Mucosa of descending colon (tissue), 3 donors: Measurements from ENCODE around the gene CYP2A6. TPM values are rescaled to one million over a fixed set of nuclear protein-coding genes. Genes with fewer than 3 reads are reported as not detected.
"Not testable (repeated sequence)": the region's sequence is repeated elsewhere in the genome, so short reads cannot be mapped to it uniquely, and the experiment has no call there.

Experiments
- ATAC-seq: fragments of 200-7000 bp; cut with Tn5 transposase; one replicate; pipeline ENCODE4 v1.9.1; 2020; ENCODE audit warnings: mild to moderate bottlenecking, moderate library complexity
- DNase-seq, 3 donors: peaks; one replicate each; pipeline ENCODE4 v3.0.0-alpha.2; 2020
- H3K36me3 ChIP-seq: fragments of 200-600 bp; one replicate; pipeline ENCODE4 v1.8.0; 2021; ENCODE audit warnings: low read depth, mild to moderate bottlenecking
- H3K4me1 ChIP-seq: fragments of 200-600 bp; one replicate; pipeline ENCODE4 v1.8.0; 2021; ENCODE audit warnings: low read depth, mild to moderate bottlenecking
- H3K4me3 ChIP-seq: fragments of 200-600 bp; one replicate; pipeline ENCODE4 v1.8.0; 2021; ENCODE audit warnings: mild to moderate bottlenecking
- H3K9me3 ChIP-seq: fragments of 200-600 bp; one replicate; pipeline ENCODE4 v1.8.0; 2021; ENCODE audit warnings: mild to moderate bottlenecking
- CTCF ChIP-seq: fragments of 200-600 bp; IDR thresholded peaks from one replicate; pipeline ENCODE4 v1.8.0; 2022; ENCODE audit warnings: antibody characterized with exemption, mild to moderate bottlenecking
- intact Hi-C, 2 donors: fragments of 100-400 bp; cut with DNase I in 1 of 2; cut with micrococcal nuclease in 1 of 2; formaldehyde crosslinking; loops; one replicate each; pipeline versions ENCODE4 v1.11.0 to v1.11.1; 2022; cut with DNase I, micrococcal nuclease
- total RNA-seq, 3 donors: library from RNA; stranded (reverse); fragmentation: NEBNext Ultra II Directional in 2 of 3; extraction: Animal tissue kit (Norgen Biotek cat#: 25700) in 2 of 3; gene quantifications; one replicate each; pipeline versions ENCODE4 v1.2.1 to v1.2.4, GENCODE V29; 2021 to 2023
- donor health status: DM: no; HTN: no; CAD: no; lungs with moderate emphysema.
- donor health status: DM: no; HTN: no; CAD: no.
- donor health status: DM: no; HTN: yes; CAD: no.

The CYP2A6 gene
- total RNA-seq, 3 donors from 2014 or later, result 0.61 TPM; not detected in 2

GRCh38 chr19:40836754-40837429, 13.4 kb downstream of the CYP2A6 start:
- intact Hi-C loops, result no loop called here
- ATAC-seq, result no peak
- no peak for TF ChIP-seq CTCF
- Histone ChIP-seq H3K36me3 (no peaks in the 10 kb centered on the region), H3K9me3 (no peaks in the 10 kb centered on the region), H3K4me1 (peaks cover 4% of the 10 kb centered on the region), H3K4me3 (no peak overlapping the region)
- DNase-seq, result no peak

- peak; percentile 21 for ATAC-seq
- H3K4me3 ChIP-seq, H3K9me3 ChIP-seq, H3K36me3 ChIP-seq, DNase-seq, intact Hi-C loops: not testable (repeated sequence)
- peaks cover 10% of the 10 kb centered on the region for H3K4me1 ChIP-seq
These were observed 16.3 kb downstream of the CYP2A6 start for GRCh38 chr19:40833728-40834533.

- H3K4me3 ChIP-seq, H3K36me3 ChIP-seq, H3K9me3 ChIP-seq, intact Hi-C loops, DNase-seq: not testable (repeated sequence)
- peak; percentile 5 for ATAC-seq
- H3K4me1 ChIP-seq, result peaks cover 10% of the 10 kb centered on the region
These were observed 17.8 kb downstream of the CYP2A6 start for GRCh38 chr19:40832431-40832790.

GRCh38 chr19:40831502-40832430, 18.5 kb downstream of the CYP2A6 start:
- Histone ChIP-seq H3K4me1 (peaks cover 10% of the 10 kb centered on the region), H3K9me3 (no peaks in the 10 kb centered on the region), H3K36me3 (no peaks in the 10 kb centered on the region), H3K4me3 (no peak overlapping the region)
- ATAC-seq (peak; percentile 91), DNase-seq (peak in 1 of 3 donors; percentile 72)
- no peak for TF ChIP-seq CTCF
- intact Hi-C loops, result no loop called here

GRCh38 chr19:40830741-40831140, 19.5 kb downstream of the CYP2A6 start:
- H3K9me3 ChIP-seq, DNase-seq, H3K36me3 ChIP-seq, ATAC-seq, H3K4me3 ChIP-seq, intact Hi-C loops: not testable (repeated sequence)
- H3K4me1 ChIP-seq, result peaks cover 10% of the 10 kb centered on the region

- no peak overlapping the region for H3K4me3 ChIP-seq
- DNase-seq (no peak), ATAC-seq (no peak)
- H3K36me3 ChIP-seq, result no peaks in the 10 kb centered on the region
- H3K9me3 ChIP-seq, result no peaks in the 10 kb centered on the region
- TF ChIP-seq CTCF, result no peak
- peaks cover 10% of the 10 kb centered on the region for H3K4me1 ChIP-seq
- intact Hi-C loops, result no loop called here
These were observed 21.0 kb downstream of the CYP2A6 start for GRCh38 chr19:40829205-40829604.
